DND-41 (cell line): ENCODE results near the gene SH3BGRL3.

Experiments
- ATAC-seq: fragments of 200-7000 bp; cut with Tn5 transposase; 3 replicates; pipeline ENCODE4 v1.9.1; 2021; ENCODE audit warnings: low read depth; ENCODE audit not compliant: insufficient read depth
- DNase-seq: peaks from one replicate; pipeline ENCODE4 v3.0.0-alpha.2; 2020
- H2AFZ ChIP-seq: 2 replicates; pipeline ENCODE4 v1.6.0; 2012; ENCODE audit warnings: low read depth, low read length
- H3K27ac ChIP-seq: 2 replicates; pipeline ENCODE4 v1.5.1; 2012; ENCODE audit warnings: low read length, inconsistent platforms
- H3K27me3 ChIP-seq: fragments of 200-600 bp; sonication (generic); 2 replicates; pipeline ENCODE4 v1.6.0; 2012; ENCODE audit warnings: low read length, mild to moderate bottlenecking, inconsistent platforms; ENCODE audit not compliant: insufficient read depth, poor library complexity
- H3K36me3 ChIP-seq: 2 replicates; pipeline ENCODE4 v1.5.1; 2012; ENCODE audit warnings: low read length, inconsistent platforms; ENCODE audit not compliant: insufficient read depth
- H3K4me1 ChIP-seq: 2 replicates; pipeline ENCODE4 v1.5.1; 2012; ENCODE audit warnings: mild to moderate bottlenecking, low read length; ENCODE audit not compliant: insufficient read depth
- H3K4me2 ChIP-seq: 2 replicates; pipeline ENCODE4 v1.6.0; 2012; ENCODE audit warnings: mild to moderate bottlenecking, moderate library complexity, low read length, inconsistent platforms; ENCODE audit not compliant: insufficient read depth
- H3K4me3 ChIP-seq, 2 experiments: fragments of 200-600 bp in 1 of 2; shearing (Covaris generic) in 1 of 2; 2 replicates each; pipeline ENCODE4 v1.5.1; 2012 to 2016; ENCODE audit warnings: inconsistent platforms in 2 of 2, low read length in 2 of 2, mild to moderate bottlenecking in 2 of 2, low read depth in 1 of 2, moderate library complexity in 1 of 2
- H3K79me2 ChIP-seq: 2 replicates; pipeline ENCODE4 v1.6.0; 2012; ENCODE audit warnings: low read length, inconsistent platforms; ENCODE audit not compliant: insufficient read depth
- H3K9ac ChIP-seq: 2 replicates; pipeline ENCODE4 v1.6.0; 2012; ENCODE audit warnings: low read depth, mild to moderate bottlenecking, inconsistent platforms, low read length, moderate library complexity
- H3K9me3 ChIP-seq: 2 replicates; pipeline ENCODE4 v1.5.1; 2012; ENCODE audit warnings: low read length, moderate library complexity, mild to moderate bottlenecking, inconsistent platforms; ENCODE audit not compliant: insufficient read depth, severe bottlenecking
- H4K20me1 ChIP-seq: 2 replicates; pipeline ENCODE4 v1.6.0; 2012; ENCODE audit warnings: low read length; ENCODE audit not compliant: insufficient read depth
- EZH2 ChIP-seq: IDR thresholded peaks from 3 replicates; pipeline ENCODE4 v1.6.1; 2012; ENCODE audit warnings: borderline replicate concordance, low read depth, mild to moderate bottlenecking, moderate library complexity, low read length, inconsistent platforms; ENCODE audit not compliant: severe bottlenecking
- TF ChIP-seq, protein P1 (sequence below): IDR thresholded peaks from 2 replicates; pipeline ENCODE4 v1.5.1; 2012; ENCODE audit warnings: borderline replicate concordance, low read length, moderate library complexity, mild to moderate bottlenecking; ENCODE audit not compliant: poor library complexity, severe bottlenecking; ENCODE audit errors: extremely low read depth

The SH3BGRL3 gene

GRCh38 chr1:26259578-26259977 is 20.3 kb upstream of the SH3BGRL3 start:
- Histone ChIP-seq H3K4me2 (no peak overlapping the region), H3K27ac (no peak overlapping the region), H3K4me1 (no peaks in the 10 kb centered on the region), H2AFZ (no peak overlapping the region), H3K36me3 (peaks cover 94% of the 10 kb centered on the region), H3K27me3 (no peaks in the 10 kb centered on the region), H3K4me3 (no peak overlapping the region), H3K79me2 (peaks cover 20% of the 10 kb centered on the region), H3K9ac (no peak overlapping the region), H4K20me1 (peaks cover 28% of the 10 kb centered on the region; the same call in 1 of the 2 replicates), H3K9me3 (no peaks in the 10 kb centered on the region)
- DNase-seq, result no peak
- TF ChIP-seq EZH2, result no peak
- TF ChIP-seq, protein P1, sequence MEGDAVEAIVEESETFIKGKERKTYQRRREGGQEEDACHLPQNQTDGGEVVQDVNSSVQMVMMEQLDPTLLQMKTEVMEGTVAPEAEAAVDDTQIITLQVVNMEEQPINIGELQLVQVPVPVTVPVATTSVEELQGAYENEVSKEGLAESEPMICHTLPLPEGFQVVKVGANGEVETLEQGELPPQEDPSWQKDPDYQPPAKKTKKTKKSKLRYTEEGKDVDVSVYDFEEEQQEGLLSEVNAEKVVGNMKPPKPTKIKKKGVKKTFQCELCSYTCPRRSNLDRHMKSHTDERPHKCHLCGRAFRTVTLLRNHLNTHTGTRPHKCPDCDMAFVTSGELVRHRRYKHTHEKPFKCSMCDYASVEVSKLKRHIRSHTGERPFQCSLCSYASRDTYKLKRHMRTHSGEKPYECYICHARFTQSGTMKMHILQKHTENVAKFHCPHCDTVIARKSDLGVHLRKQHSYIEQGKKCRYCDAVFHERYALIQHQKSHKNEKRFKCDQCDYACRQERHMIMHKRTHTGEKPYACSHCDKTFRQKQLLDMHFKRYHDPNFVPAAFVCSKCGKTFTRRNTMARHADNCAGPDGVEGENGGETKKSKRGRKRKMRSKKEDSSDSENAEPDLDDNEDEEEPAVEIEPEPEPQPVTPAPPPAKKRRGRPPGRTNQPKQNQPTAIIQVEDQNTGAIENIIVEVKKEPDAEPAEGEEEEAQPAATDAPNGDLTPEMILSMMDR, result no peak
- ATAC-seq, result no peak

DNA sequence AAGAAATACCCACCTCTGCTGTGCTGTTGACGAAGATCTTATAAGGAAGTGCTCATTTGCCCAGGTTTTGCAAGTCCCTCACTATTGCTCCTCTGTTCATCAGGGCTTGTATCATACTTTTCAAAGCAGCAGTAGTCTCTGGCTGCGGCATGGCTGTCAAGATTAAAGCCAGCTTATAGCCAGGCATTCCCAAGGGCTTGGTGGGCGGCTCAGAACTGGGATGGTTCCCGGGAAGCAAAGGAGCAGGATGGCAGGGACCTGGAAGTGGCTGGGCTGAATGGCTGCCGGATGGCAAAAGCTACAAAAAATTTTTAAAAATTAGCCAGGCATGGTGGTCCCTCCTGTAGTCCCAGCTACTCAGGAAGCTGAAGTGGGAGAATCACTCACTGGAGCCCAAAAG is 16.7 kb upstream of the SH3BGRL3 start:
- no peak for ATAC-seq
- TF ChIP-seq, protein P1, result no peak
- no peak for TF ChIP-seq EZH2
- H3K9ac ChIP-seq, result no peak overlapping the region

GRCh38 chr1:26265405-26265804 is 14.5 kb upstream of the SH3BGRL3 start:
- peaks cover 94% of the 10 kb centered on the region for H3K36me3 ChIP-seq

More for the DNA sequence above, 16.7 kb upstream of the SH3BGRL3 start:
- Histone ChIP-seq H3K9me3 (peaks cover 3% of the 10 kb centered on the region), H3K4me3 (no peak overlapping the region), H3K4me1 (no peaks in the 10 kb centered on the region), H3K4me2 (no peak overlapping the region), H4K20me1 (peaks cover 6% of the 10 kb centered on the region; the same call in 1 of the 2 replicates), H3K36me3 (peaks cover 94% of the 10 kb centered on the region), H3K27ac (no peak overlapping the region), H2AFZ (no peak overlapping the region), H3K27me3 (no peaks in the 10 kb centered on the region), H3K79me2 (peaks cover 3% of the 10 kb centered on the region; the same call in 1 of the 2 replicates)
- no peak for DNase-seq

More at GRCh38 chr1:26265405-26265804, 14.5 kb upstream of the SH3BGRL3 start:
- no peak for TF ChIP-seq EZH2
- TF ChIP-seq, protein P1, result no peak
- DNase-seq (no peak), ATAC-seq (no peak)
- no peak overlapping the region for H3K27ac ChIP-seq
- no peaks in the 10 kb centered on the region for H3K27me3 ChIP-seq
- H3K9me3 ChIP-seq, result peaks cover 6% of the 10 kb centered on the region
- no peaks in the 10 kb centered on the region for H3K4me1 ChIP-seq
- H3K79me2 ChIP-seq, result 0 out of 2 replicates have a peak, but pooled peaks cover 3% of the 10 kb centered on the region
- peaks cover 5% of the 10 kb centered on the region; the same call in 1 of the 2 replicates for H4K20me1 ChIP-seq
- H2AFZ ChIP-seq, result no peak overlapping the region
- H3K4me2 ChIP-seq, result no peak overlapping the region
- no peak overlapping the region for H3K9ac ChIP-seq
- H3K4me3 ChIP-seq, result no peak overlapping the region
